Calu3 (cell line): ENCODE data around the gene FAM210A. TPM values are rescaled to one million over a fixed set of nuclear protein-coding genes. Genes with fewer than 3 reads are reported as not detected.

Experiments
- BruUV-seq: library from RNA; stranded (reverse); fragments of 400-500 nt; replicated peaks from 2 replicates; lab custom pipeline; 2021; lab: Mats Ljungman, UMichigan
- CTCF ChIA-PET: fragments of 300-600 bp; sonication (Branson Sonifier 250); formaldehyde crosslinking; loops from one replicate; lab custom pipeline; 2022; ENCODE audit warnings: antibody characterized with exemption; lab: Charles Lee
- DNase-seq: peaks from one replicate; pipeline ENCODE4 v3.0.0; 2022
- H3K27ac Mint-ChIP-seq: one replicate; pipeline ENCODE4 v1.8.0; 2022; ENCODE audit warnings: mixed read lengths; ENCODE audit not compliant: unreplicated experiment
- H3K27me3 Mint-ChIP-seq: one replicate; pipeline ENCODE4 v1.8.0; 2022; ENCODE audit warnings: mixed read lengths; ENCODE audit not compliant: unreplicated experiment
- H3K36me3 Mint-ChIP-seq: one replicate; pipeline ENCODE4 v1.8.0; 2022; ENCODE audit warnings: mild to moderate bottlenecking, moderate library complexity, mixed read lengths; ENCODE audit not compliant: insufficient read depth, unreplicated experiment
- H3K4me1 Mint-ChIP-seq: one replicate; pipeline ENCODE4 v1.8.0; 2022; ENCODE audit warnings: mild to moderate bottlenecking, low read depth, mixed read lengths; ENCODE audit not compliant: unreplicated experiment
- H3K4me3 Mint-ChIP-seq: one replicate; pipeline ENCODE4 v1.8.0; 2022; ENCODE audit warnings: mild to moderate bottlenecking, low read depth, moderate library complexity, mixed read lengths; ENCODE audit not compliant: unreplicated experiment
- H3K9me3 Mint-ChIP-seq: one replicate; pipeline ENCODE4 v1.8.0; 2022; ENCODE audit warnings: low read depth, mixed read lengths; ENCODE audit not compliant: unreplicated experiment
- CTCF ChIP-seq: fragments of 200-600 bp; IDR thresholded peaks from one replicate; pipeline ENCODE4 v1.8.0; 2022; ENCODE audit warnings: antibody characterized with exemption; ENCODE audit not compliant: unreplicated experiment
- intact Hi-C: fragments of 100-400 bp; cut with micrococcal nuclease; formaldehyde crosslinking; loops from one replicate; pipeline ENCODE4 v1.10.0; 2022; ENCODE audit not compliant: unreplicated experiment
- total RNA-seq: library from RNA; stranded (reverse); gene quantifications from 2 replicates; pipeline ENCODE4 v1.2.3, GENCODE V29; 2022

Gene FAM210A
- total RNA-seq, 1 experiment from 2014 or later, result 20.8 TPM

- no peak for DNase-seq
- Mint-ChIP-seq H3K27me3 (no peaks in the 10 kb centered on the region), H3K4me1 (no peaks in the 10 kb centered on the region), H3K9me3 (no peaks in the 10 kb centered on the region), H3K27ac (no peak overlapping the region), H3K36me3 (no peaks in the 10 kb centered on the region), H3K4me3 (no peak overlapping the region)
- TF ChIP-seq CTCF, result no peak
- intact Hi-C loops, result loop anchor here (10.0 kb wide), 1 partner anchor 124 kb away; no protein-coding TSS in a partner anchor
- CTCF ChIA-PET, result no interaction called here
- BruUV-seq, result no TSS peak
Observed at GRCh38 chr18:13660510-13660909, 65.8 kb downstream of the FAM210A start.

GRCh38 chr18:13658436-13659204 is 67.7 kb downstream of the FAM210A start:
- Mint-ChIP-seq H3K27ac (no peak overlapping the region), H3K27me3 (no peaks in the 10 kb centered on the region), H3K4me3 (no peak overlapping the region), H3K9me3 (no peaks in the 10 kb centered on the region), H3K36me3 (no peaks in the 10 kb centered on the region), H3K4me1 (no peaks in the 10 kb centered on the region)
- CTCF ChIA-PET, result interaction anchor here (0.7 kb wide), 1 partner anchor 550 kb away, joined by 4 read pairs; no protein-coding TSS in a partner anchor
- no TSS peak for BruUV-seq
- no peak for DNase-seq
- no peak for TF ChIP-seq CTCF
- intact Hi-C loops, result no loop called here

- Mint-ChIP-seq H3K4me1 (no peaks in the 10 kb centered on the region), H3K9me3 (no peaks in the 10 kb centered on the region)
- intact Hi-C loops, result no loop called here
Observed at GRCh38 chr18:13657974-13658373, 68.4 kb downstream of the FAM210A start.

GRCh38 chr18:13653746-13654433 is 72.5 kb downstream of the FAM210A start:
- no peaks in the 10 kb centered on the region for H3K27me3 Mint-ChIP-seq
- H3K36me3 Mint-ChIP-seq, result no peaks in the 10 kb centered on the region
- no peak for TF ChIP-seq CTCF
- H3K4me1 Mint-ChIP-seq, result no peaks in the 10 kb centered on the region
- no peak overlapping the region for H3K4me3 Mint-ChIP-seq
- CTCF ChIA-PET, result no interaction called here
- intact Hi-C loops, result no loop called here
- no peak for DNase-seq
- no peaks in the 10 kb centered on the region for H3K9me3 Mint-ChIP-seq
- no TSS peak for BruUV-seq
- H3K27ac Mint-ChIP-seq, result no peak overlapping the region

More at GRCh38 chr18:13657974-13658373, 68.4 kb downstream of the FAM210A start:
- no peak for DNase-seq
- Mint-ChIP-seq H3K4me3 (no peak overlapping the region), H3K27ac (no peak overlapping the region), H3K27me3 (no peaks in the 10 kb centered on the region), H3K36me3 (no peaks in the 10 kb centered on the region)
- CTCF ChIA-PET, result no interaction called here
- no TSS peak for BruUV-seq
- TF ChIP-seq CTCF, result no peak
